Fibroblast of skin of abdomen (primary cell): ENCODE results near the gene OBSCN.

Experiments
- DNase-seq: peaks from one replicate; pipeline ENCODE4 v3.0.0-alpha.2; 2013

OBSCN gene

DNA sequence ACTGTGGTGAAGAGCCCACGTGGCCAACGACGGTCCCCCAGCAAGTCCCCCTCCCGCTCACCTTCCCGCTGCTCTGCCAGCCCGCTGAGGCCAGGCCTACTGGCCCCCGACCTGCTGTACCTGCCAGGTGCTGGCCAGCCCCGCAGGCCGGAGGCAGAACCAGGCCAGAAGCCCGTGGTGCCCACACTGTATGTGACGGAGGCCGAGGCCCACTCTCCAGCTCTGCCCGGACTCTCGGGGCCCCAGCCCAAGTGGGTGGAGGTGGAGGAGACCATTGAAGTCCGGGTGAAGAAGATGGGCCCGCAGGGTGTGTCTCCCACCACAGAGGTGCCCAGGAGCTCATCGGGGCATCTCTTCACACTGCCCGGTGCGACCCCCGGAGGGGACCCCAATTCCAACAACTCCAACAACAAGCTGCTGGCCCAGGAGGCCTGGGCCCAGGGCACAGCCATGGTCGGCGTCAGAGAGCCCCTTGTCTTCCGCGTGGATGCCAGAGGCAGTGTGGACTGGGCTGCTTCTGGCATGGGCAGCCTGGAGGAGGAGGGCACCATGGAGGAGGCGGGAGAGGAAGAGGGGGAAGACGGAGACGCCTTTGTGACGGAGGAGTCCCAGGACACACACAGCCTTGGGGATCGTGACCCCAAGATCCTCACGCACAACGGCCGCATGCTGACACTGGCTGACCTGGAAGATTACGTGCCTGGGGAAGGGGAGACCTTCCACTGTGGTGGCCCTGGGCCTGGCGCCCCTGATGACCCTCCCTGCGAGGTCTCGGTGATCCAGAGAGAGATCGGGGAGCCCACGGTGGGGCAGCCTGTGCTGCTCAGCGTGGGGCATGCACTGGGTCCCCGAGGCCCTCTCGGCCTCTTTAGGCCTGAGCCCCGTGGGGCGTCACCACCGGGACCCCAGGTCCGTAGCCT lies 152.0 kb downstream of the OBSCN start:
- DNase-seq: no peak

DNA sequence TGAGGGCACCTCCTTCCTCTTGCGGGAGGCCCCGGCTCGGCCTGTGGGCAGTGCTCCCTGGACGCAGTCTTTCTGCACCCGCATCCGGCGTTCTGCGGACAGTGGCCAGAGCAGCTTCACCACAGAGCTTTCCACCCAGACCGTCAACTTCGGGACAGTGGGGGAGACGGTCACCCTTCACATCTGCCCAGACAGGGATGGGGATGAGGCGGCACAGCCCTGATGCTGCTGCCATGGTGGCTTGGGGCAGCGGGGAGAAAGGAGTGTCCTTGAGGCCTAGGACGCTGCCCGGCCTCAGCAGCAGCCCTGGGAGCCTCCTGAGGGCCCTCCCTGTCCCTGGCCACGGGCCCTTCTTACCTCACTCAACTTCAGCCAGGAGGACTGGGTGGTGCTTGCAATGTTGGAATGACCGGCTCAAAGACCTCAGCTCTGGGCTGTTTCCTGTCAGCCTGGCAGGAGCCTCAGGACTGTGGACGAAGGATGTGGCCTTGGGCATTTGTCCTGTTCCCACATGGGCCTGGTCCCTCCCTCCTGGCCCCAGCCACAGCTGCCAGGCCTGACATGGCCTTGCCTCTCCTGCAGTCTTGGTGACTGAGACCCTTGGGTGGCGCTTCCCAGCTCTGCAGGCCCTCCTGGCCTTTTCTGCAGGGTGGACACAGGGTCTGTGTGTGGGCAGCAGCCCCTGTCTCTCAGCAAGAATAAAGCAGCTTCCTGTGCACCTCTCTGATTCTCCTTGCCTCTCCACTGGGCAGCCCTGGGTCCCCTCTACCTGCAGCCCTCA lies 152.9 kb downstream of the OBSCN start:
- DNase-seq: no peak

DNA sequence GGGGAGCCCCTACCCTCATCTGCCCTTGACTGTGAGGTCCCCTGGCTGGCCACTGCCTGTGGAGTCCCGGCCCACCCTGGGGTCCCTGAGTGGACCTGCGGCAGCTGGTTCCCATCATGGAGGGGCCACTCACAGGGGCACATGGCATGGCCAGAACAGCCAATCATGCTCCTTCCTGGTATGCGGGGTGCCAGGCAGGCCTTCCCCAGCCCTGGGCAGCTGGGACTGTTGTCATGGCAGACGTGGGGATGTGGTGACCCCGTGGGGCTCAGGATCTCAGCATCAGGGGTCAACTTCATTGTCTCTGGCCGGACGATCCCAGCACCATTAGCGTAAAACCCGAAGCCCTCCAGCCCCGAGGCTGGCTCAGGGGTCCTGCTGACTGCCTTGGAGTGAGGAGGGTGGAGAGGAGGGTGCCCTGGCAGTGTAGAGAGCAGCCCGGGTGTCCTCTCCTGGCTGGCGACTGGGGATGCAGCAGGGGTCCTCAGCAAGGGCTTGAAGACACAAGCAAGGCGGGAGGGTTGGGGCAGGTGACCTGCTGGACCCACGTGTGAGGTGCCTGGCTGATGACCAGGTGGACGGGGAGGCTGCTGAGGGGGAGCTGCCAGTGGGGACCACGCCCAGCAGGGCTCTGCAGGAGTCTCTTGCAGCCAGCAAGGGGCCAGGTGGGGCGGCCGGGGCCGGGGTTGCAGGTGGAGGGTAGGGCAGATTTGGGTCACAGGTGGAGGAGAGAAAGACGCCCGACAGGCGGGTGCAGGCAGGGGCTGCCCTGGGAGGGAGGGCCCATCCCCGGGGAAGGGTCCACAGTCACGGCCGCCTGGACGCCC lies 153.7 kb downstream of the OBSCN start:
- no peak for DNase-seq

DNA sequence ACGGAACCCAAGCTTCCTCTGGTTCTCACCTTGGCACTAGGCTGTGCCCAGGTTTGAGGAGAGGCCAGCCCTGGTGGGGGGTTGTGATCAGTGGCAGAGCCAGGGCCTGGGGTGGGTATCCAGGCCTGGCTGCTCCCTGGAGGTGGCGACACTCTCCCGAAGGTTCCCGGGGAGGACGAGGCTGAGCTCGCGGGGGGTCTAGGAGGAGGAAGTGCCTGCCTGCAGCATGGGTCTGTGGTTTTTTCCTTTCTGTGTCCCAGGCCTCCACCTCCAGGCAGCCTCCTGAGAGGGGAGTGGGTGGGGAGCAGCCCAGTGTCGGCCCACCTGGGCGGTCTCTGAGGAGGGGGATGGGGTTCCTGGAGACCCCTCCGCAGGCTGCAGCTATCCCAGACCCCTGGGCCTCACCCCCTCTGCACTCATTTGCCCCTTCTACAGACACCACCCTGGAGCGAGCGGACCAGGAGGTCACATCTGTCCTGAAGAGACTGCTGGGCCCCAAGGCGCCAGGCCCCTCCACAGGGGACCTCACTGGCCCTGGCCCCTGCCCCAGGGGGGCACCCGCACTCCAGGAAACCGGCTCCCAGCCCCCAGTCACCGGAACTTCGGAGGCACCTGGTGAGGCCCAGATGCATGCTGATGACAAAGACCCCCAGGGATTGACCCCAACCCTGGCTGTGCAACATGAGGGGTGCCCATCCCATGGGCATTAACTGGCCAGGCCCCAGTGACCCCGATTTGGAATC lies 154.5 kb downstream of the OBSCN start:
- DNase-seq: no peak

DNA sequence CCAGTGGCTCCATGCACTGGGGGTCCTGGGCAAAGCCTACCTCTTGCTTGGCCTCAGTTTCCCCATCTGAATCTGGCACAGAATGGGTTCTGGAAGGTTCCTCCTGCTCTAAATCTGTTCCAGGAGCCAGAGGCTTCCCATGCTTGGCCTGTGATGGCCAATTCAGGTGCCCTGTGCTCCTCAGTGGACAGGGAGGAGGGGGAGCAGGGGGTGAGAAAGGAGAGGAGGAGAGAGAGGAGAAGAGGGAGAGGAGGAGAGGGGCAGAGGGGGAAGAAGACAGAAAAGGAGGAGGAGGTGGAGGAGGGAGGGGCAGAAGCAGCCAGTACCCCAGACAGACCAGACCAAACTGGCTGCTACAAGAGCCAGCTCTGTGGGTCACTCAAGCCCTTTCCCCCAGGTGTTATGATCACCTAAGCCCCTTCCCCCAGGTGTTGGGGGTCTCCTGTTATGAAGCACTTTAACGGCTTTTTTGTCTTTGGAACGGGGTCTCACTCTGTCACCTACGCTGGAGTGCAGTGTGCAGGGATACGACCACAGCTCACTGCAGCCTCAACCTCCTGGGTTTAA lies 155.1 kb downstream of the OBSCN start:
- no peak for DNase-seq

GRCh38 chr1:228363686-228364067 lies 155.8 kb downstream of the OBSCN start:
- DNase-seq: no peak

- DNase-seq: no peak
These were observed 156.3 kb downstream of the OBSCN start for GRCh38 chr1:228364068-228364705.

- no peak for DNase-seq
These were observed 156.9 kb downstream of the OBSCN start for GRCh38 chr1:228364706-228365213.

DNA sequence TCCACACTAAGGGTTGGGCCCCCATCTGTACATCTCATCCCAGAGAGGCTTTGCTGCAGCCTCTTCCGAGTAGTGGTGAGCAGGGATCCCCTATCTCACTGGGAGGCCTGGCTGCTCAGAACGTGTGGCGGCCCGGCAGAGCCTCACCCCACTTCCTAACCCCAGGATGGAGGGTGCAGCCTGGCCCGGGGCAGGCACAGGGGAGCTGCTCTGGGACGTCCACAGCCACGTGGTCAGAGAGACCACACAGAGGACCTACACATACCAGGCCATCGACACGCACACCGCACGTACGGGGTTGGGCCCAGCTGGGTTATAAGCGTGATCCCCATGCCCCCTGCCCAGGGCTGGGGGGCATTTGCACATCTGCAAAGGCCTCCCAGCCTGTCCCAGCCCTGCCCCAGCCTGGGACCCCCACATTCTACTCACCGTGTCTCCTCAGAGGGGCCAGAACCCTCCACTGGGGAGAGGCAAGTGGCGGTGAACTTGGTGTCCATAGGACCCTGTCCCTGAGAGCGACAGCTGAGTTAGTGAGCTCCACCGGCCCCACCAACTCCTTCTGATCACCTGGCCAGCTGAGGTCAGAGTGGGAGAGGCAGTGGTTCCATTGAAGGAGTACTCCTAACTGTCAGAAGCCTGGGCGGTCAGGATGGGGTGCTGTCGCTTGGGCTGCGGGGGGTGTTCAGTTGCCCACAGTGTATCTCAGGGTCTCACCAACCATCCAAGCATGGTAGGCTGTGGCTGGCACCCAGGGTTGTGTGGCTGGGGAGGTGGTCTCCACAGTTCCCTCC lies 157.6 kb downstream of the OBSCN start:
- no peak for DNase-seq

DNA sequence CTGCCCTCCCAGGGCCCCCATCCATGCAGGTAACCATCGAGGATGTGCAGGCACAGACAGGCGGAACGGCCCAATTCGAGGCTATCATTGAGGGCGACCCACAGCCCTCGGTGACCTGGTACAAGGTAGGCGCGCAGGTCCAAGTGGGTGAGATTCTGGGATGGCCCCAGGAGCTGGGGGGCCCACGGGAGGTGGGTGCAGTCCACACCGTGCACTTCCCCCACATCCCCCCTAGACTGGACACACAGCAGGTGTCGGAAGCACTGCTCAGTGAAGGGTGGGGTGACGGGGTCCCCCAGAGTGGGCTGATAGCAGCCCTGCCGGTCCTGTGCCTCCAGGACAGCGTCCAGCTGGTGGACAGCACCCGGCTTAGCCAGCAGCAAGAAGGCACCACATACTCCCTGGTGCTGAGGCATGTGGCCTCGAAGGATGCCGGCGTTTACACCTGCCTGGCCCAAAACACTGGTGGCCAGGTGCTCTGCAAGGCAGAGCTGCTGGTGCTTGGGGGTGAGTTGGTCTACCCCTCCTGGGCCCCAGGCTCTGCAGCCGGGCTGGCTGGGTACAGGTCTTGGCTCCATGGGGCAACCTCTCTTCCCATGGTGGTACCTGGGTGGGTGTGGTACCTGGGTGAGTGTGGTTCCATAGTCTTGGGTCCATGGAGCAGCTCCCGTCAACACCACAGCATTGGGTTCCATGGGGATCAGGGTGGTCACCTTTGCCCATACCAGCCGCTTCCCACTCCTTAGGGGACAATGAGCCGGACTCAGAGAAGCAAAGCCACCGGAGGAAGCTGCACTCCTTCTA lies 158.4 kb downstream of the OBSCN start:
- no peak for DNase-seq

DNA sequence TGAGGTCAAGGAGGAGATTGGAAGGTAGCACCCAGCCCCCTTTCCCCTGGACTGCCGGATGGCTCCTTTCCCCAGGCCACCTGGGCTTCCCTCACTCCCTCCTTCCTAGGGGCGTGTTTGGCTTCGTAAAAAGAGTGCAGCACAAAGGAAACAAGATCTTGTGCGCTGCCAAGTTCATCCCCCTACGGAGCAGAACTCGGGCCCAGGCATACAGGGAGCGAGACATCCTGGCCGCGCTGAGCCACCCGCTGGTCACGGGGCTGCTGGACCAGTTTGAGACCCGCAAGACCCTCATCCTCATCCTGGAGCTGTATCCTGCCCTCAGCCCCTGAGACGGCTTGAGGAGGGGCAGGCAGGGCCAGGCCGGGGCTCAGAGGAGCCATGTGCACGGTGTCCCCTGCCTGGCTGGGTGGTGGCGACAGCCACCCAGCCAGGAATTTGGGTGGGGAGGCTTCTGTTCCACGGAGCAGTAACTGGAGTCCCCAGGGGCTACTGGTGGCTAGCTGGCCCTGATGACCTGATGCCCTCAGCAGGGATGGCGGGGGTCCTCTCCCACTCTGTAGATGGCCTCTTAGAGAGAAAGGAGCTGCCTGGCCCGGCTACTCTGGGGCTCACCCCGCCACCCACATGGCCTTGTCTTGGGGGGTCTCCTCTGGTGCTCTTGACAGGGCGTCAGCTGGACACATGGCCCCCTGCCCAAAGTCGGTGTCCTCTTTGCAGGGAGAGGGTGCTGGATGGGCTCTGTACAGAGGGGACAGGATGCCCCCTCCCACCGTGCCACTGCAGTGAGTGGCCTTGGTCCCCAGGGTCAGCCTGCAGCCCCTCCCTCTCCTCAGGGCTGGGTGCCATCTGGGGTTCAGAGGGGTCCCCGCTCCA lies 159.3 kb downstream of the OBSCN start:
- no peak for DNase-seq

DNA sequence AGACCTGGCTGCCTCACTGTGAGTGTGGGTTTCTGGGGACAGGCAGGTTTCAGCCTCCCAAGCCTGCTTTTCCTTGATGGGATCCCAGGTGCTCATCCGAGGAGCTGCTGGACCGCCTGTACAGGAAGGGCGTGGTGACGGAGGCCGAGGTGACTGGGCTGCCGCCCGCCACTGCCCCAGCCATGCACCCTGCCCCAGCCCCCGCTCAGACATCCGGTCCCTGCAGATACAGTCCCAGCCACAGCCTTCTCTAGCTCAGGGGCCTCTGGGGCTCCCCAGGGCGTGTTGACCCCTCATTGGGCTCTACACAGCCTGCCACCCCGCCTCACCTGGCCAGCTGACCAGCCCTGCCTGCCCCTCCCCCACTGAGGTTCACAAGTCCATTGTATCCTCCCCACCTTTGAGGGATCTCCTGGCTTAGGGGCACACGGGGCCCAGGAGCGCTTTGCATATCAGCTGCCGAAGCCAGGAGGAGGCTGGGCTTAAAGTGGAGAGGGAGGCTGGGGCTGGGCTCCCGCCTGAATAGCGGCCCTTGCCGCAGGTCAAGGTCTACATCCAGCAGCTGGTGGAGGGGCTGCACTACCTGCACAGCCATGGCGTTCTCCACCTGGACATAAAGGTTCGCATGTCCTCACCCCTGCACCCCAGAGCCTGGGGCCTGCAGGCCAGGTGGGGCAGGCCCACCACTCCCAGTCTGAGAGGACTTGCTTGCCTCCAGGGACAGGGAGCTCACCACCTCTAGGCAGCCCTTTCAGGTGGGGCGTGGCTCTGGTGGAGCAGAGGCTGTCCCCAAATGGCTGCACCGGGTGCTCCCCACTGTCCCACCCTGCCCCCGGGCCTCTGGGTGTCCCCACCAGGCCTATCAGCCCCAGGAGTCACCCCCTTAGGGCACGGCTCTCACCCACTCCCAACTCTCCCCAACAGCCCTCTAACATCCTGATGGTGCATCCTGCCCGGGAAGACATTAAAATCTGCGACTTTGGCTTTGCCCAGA lies 160.3 kb downstream of the OBSCN start:
- no peak for DNase-seq

GRCh38 chr1:228368801-228369607 lies 161.2 kb downstream of the OBSCN start:
- DNase-seq: no peak

DNA sequence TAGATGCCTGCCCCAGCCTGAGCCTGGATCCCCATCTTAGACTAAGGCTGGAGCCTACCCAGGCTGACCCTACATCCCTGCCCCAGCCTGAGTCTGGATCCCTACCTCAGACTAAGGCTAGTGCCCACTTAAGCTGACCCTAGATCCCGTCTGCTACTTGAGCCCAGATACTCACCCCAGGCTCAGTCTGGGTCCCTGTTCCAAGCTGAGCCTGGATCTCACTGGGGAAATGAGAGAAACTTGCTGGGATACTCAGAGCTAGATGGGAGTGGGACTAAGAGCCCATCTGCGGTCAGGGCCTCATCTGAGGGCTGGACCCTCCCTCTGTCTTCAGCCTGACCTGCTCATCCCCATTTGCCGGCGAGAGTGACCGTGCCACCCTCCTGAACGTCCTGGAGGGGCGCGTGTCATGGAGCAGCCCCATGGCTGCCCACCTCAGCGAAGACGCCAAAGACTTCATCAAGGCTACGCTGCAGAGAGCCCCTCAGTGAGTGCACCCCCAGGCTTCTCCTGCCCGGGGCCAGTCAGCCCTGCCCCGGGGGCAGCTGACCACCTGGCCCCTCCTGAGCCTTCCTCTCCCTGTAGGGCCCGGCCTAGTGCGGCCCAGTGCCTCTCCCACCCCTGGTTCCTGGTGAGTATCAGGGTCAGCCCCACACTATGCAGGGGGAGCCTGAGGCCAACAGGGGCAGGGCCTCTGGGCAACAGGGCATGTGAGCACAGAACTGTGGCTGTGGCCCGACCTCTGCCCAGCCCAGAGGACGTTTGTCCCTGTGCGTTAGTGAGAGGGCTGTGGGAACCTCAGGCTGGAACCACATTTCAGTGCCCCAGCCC lies 162.0 kb downstream of the OBSCN start:
- no peak for DNase-seq

DNA sequence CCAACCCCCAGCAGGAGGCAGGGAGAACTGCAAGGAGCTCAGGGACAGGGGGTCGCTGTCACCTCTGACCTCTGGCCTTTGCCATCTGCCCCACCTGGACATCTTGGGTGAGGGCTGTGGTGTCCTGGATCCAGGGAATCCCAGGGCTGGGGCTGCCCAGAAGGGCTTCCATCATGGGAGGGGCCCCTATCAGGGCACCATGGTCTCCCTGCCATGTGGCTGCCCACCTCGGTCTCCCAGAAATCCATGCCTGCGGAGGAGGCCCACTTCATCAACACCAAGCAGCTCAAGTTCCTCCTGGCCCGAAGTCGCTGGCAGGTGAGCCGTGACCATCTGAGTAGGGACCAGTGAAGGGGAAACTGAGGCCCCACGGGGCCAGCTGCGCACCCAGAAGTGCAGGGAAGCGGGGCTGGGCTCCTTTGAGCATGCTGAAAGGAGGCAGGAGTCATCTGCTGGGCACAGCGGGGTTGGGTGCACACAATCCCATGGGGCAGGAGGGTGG lies 162.6 kb downstream of the OBSCN start:
- no peak for DNase-seq
